HepG2 (cell line): ENCODE data around the gene WWP2. TPM values are rescaled to one million over a fixed set of nuclear protein-coding genes. Genes with fewer than 3 reads are reported as not detected.
A peak's percentile ranks its signal among the peaks of the same experiment; 100 is the strongest.

ENCODE experiments used
- AGO1 ChIP-seq: fragments of 200-400 bp; formaldehyde crosslinking; IDR thresholded peaks from 2 replicates; pipeline ENCODE4 v1.6.1; 2017; ENCODE audit warnings: mild to moderate bottlenecking, low read depth, low read length, moderate library complexity; ENCODE audit not compliant: poor library complexity, severe bottlenecking
- AKAP8 ChIP-seq: sonication (generic); formaldehyde crosslinking; IDR thresholded peaks from 2 replicates; pipeline ENCODE4 v1.5.1; 2020; ENCODE audit warnings: mild to moderate bottlenecking, missing genetic modification reagents
- BRD4 ChIP-seq: sonication (generic); formaldehyde crosslinking; IDR thresholded peaks from 2 replicates; pipeline ENCODE4 v1.4.0; 2020; ENCODE audit warnings: missing genetic modification reagents
- ESRRA ChIP-seq: sonication (generic); formaldehyde crosslinking; IDR thresholded peaks from 2 replicates; pipeline ENCODE4 v1.5.1; 2020; ENCODE audit warnings: mild to moderate bottlenecking, low read depth, missing genetic modification reagents
- MAZ ChIP-seq, 2 experiments: sonication (generic) in 1 of 2; formaldehyde crosslinking in 1 of 2; IDR thresholded peaks; 2 replicates each; pipeline versions ENCODE4 v1.5.0 to v1.6.1; 2012 to 2020; ENCODE audit warnings: low read depth in 2 of 2, mild to moderate bottlenecking in 2 of 2, borderline replicate concordance in 1 of 2, improper control_type of control experiment in 1 of 2, low read length in 1 of 2, missing genetic modification reagents in 1 of 2, moderate library complexity in 1 of 2
- MNT ChIP-seq: fragments of 450-650 bp; IDR thresholded peaks from 2 replicates; pipeline ENCODE4 v1.6.1; 2016
- MTF2 ChIP-seq: sonication (generic); formaldehyde crosslinking; IDR thresholded peaks from 2 replicates; pipeline ENCODE4 v1.5.0; 2020; ENCODE audit warnings: missing genetic modification reagents, borderline replicate concordance
- NFIC ChIP-seq: IDR thresholded peaks from 2 replicates; pipeline ENCODE4 v1.6.1; 2012; ENCODE audit warnings: mild to moderate bottlenecking, low read length, inconsistent platforms
- NPAS2 ChIP-seq: sonication (generic); formaldehyde crosslinking; IDR thresholded peaks from 2 replicates; pipeline ENCODE4 v1.8.0; 2022; ENCODE audit warnings: mild to moderate bottlenecking, missing genetic modification reagents, borderline replicate concordance
- PHF5A ChIP-seq: IDR thresholded peaks from one replicate; pipeline ENCODE4 v1.6.1; 2018; ENCODE audit warnings: low read depth, missing genetic modification reagents; ENCODE audit not compliant: unreplicated experiment
- SOX5 ChIP-seq: IDR thresholded peaks from 2 replicates; pipeline ENCODE4 v1.6.1; 2016; ENCODE audit warnings: borderline replicate concordance
- ZFP1 ChIP-seq: IDR thresholded peaks from 2 replicates; pipeline ENCODE4 v1.6.1; 2016
- ZFY ChIP-seq: sonication (generic); formaldehyde crosslinking; IDR thresholded peaks from 2 replicates; pipeline ENCODE4 v1.4.0; 2020; ENCODE audit warnings: missing genetic modification reagents
- ZNF260 ChIP-seq: sonication (generic); formaldehyde crosslinking; IDR thresholded peaks from 2 replicates; pipeline ENCODE4 v1.4.0; 2020; ENCODE audit warnings: missing genetic modification reagents, low read depth, mild to moderate bottlenecking, borderline replicate concordance
- ZNF296 ChIP-seq: sonication (generic); formaldehyde crosslinking; conservative IDR thresholded peaks from 2 replicates; pipeline ENCODE4 v1.5.0; 2020; ENCODE audit warnings: mild to moderate bottlenecking, missing genetic modification reagents
- ZNF367 ChIP-seq: sonication (generic); formaldehyde crosslinking; IDR thresholded peaks from 2 replicates; pipeline ENCODE4 v1.4.0; 2020; ENCODE audit warnings: missing genetic modification reagents, borderline replicate concordance
- ZNF451 ChIP-seq: sonication (generic); formaldehyde crosslinking; IDR thresholded peaks from 2 replicates; pipeline ENCODE4 v1.5.0; 2020; ENCODE audit warnings: mild to moderate bottlenecking, missing genetic modification reagents
- ZNF501 ChIP-seq: sonication (generic); formaldehyde crosslinking; IDR thresholded peaks from 2 replicates; pipeline ENCODE4 v1.5.1; 2020; ENCODE audit warnings: mild to moderate bottlenecking, moderate library complexity, missing genetic modification reagents
- ZNF512B ChIP-seq: sonication (generic); formaldehyde crosslinking; IDR thresholded peaks from 2 replicates; pipeline ENCODE4 v1.5.1; 2020; ENCODE audit warnings: missing genetic modification reagents, mild to moderate bottlenecking, borderline replicate concordance
- ZNF792 ChIP-seq: IDR thresholded peaks from 2 replicates; pipeline ENCODE4 v1.6.1; 2016
- polyA plus RNA-seq, 8 experiments: library from polyadenylated mRNA; depleted of rRNA in 3 of 8; stranded (reverse) in 7 of 8; unstranded in 1 of 8; fragments of >200 nt; fragmentation: Illumina TruSeq in 4 of 8; extraction: Trizol in 4 of 8; gene quantifications; 2 replicates each; pipeline versions ENCODE4 v1.2.1 to v1.2.3, GENCODE V29; 2011 to 2016; ENCODE audit warnings: low read depth in 4 of 8, missing spikeins in 1 of 8, mixed read lengths in 1 of 8; ENCODE audit not compliant: insufficient read depth in 1 of 8
- total RNA-seq, 5 experiments: library from RNA; depleted of rRNA; stranded (reverse); fragments of >200 nt; fragmentation: Illumina TruSeq; extraction: Trizol; gene quantifications; 2 replicates each; pipeline ENCODE4 v1.2.3, GENCODE V29; 2016; ENCODE audit warnings: low read depth in 1 of 5
- TF ChIP-seq, protein P1 (sequence below): sonication (generic); formaldehyde crosslinking; IDR thresholded peaks from 2 replicates; pipeline ENCODE4 v1.4.0; 2020; ENCODE audit warnings: mild to moderate bottlenecking, missing genetic modification reagents
- TF ChIP-seq, protein P2 (sequence below): IDR thresholded peaks from 2 replicates; pipeline ENCODE4 v1.6.1; 2016; ENCODE audit warnings: low read depth, control low read depth
- TF ChIP-seq, protein P3 (sequence below): IDR thresholded peaks from 2 replicates; pipeline ENCODE4 v1.6.1; 2016

WWP2 gene
- total and polyA plus RNA-seq, 2 of the 13 experiments (the other 11 are each of a cell fraction or from before 2014, with no cell fraction given): 11.4 to 28.2 TPM

DNA sequence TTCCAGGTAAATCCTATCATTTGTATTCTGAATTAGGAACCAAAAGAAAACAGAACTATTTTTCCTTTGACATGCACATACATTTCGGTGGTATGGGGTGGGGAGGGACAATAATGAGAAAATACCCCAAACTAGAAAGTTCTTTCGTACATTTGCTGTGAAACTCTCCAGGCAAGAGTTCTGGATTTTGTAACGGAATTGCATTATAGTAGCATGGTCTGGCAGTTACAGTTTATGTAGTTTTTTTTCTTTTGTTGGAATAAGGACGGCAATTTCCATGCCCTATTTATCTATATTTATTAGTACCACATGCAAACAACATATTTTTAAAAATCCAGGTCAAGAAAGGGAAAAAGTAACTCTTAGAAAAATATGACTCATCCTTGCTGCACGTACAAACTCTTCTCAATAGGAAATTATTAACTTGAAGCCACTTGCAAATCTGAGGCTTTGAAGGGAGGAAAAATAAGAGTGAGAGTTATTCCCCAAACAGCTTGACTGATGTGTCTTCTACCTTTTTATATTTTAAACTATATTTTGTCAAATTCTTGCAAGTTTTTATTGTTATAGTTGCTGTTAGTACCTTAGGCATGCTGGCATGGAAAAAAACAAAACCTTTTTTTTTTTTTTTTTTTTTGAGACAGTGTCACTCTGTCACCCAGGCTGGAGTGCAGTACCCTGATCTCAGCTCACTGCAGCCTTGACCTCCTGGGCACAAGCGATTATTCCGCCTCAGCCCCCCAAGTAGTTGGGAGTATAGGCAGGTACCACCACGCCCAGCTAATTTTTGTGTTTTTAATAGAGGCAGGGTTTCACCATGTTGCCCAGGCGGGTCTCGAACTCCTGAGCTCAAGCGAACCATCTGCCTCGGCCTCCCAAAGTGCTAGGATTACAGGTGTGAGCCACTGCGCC lies 69.3 kb downstream of the WWP2 start (continued):
- TF ChIP-seq MNT (no peak), ZNF792 (CRISPR knock-in tag) (no peak), ZNF260 (CRISPR knock-in tag) (no peak), BRD4 (CRISPR knock-in tag) (0 out of 2 replicates have a peak, but pooled peaks have one; percentile 45), ZNF367 (no peak), SOX5 (CRISPR knock-in tag) (peak; percentile 36; the same call in 1 of the 2 replicates), PHF5A (CRISPR knock-in tag) (no peak), ESRRA (CRISPR knock-in tag) (no peak), NFIC (peak; percentile 26; the same call in 1 of the 2 replicates), ZNF296 (CRISPR knock-in tag) (no peak), ZFY (no peak), NPAS2 (no peak), ZNF451 (CRISPR knock-in tag) (no peak; the same call in 1 of the 2 replicates), MTF2 (CRISPR knock-in tag) (no peak), AGO1 (no peak), ZFP1 (CRISPR knock-in tag) (no peak), MAZ (IDR thresholded peaks at IDR 0.05; ENCODE audit: borderline replicate concordance, low read depth, low read length) (no peak), MAZ (CRISPR knock-in tag; IDR thresholded peaks at IDR 0.05; ENCODE audit: low read depth) (no peak; the same call in 1 of the 2 replicates), AKAP8 (CRISPR knock-in tag) (no peak), ZNF501 (CRISPR knock-in tag) (0 out of 2 replicates have a peak, but pooled peaks have one; percentile 24), ZNF512B (CRISPR knock-in tag) (no peak)
- TF ChIP-seq, protein P1, sequence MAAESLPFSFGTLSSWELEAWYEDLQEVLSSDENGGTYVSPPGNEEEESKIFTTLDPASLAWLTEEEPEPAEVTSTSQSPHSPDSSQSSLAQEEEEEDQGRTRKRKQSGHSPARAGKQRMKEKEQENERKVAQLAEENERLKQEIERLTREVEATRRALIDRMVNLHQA (CRISPR knock-in tag): no peak
- TF ChIP-seq, protein P2, sequence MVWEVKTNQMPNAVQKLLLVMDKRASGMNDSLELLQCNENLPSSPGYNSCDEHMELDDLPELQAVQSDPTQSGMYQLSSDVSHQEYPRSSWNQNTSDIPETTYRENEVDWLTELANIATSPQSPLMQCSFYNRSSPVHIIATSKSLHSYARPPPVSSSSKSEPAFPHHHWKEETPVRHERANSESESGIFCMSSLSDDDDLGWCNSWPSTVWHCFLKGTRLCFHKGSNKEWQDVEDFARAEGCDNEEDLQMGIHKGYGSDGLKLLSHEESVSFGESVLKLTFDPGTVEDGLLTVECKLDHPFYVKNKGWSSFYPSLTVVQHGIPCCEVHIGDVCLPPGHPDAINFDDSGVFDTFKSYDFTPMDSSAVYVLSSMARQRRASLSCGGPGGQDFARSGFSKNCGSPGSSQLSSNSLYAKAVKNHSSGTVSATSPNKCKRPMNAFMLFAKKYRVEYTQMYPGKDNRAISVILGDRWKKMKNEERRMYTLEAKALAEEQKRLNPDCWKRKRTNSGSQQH: 0 out of 2 replicates have a peak, but pooled peaks have one; percentile 16
- TF ChIP-seq, protein P3, sequence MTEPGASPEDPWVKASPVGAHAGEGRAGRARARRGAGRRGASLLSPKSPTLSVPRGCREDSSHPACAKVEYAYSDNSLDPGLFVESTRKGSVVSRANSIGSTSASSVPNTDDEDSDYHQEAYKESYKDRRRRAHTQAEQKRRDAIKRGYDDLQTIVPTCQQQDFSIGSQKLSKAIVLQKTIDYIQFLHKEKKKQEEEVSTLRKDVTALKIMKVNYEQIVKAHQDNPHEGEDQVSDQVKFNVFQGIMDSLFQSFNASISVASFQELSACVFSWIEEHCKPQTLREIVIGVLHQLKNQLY (CRISPR knock-in tag): no peak
